Mesothelial cell of epicardium (in vitro differentiated cells): ENCODE results near the gene ITFG2. TPM values are rescaled to one million over a fixed set of nuclear protein-coding genes. Genes with fewer than 3 reads are reported as not detected.

Experiments
- DNase-seq, 2 experiments: peaks; one replicate each; pipeline ENCODE4 v3.0.0; 2021; ENCODE audit warnings: low spot score in 2 of 2; ENCODE audit not compliant: unreplicated experiment in 2 of 2
- H3K27ac Mint-ChIP-seq: 2 replicates; pipeline ENCODE4 v1.8.0; 2021; ENCODE audit warnings: mixed read lengths
- H3K27me3 Mint-ChIP-seq: 2 replicates; pipeline ENCODE4 v1.8.0; 2021; ENCODE audit warnings: low read depth, mixed read lengths
- H3K36me3 Mint-ChIP-seq: 2 replicates; pipeline ENCODE4 v1.8.0; 2021; ENCODE audit warnings: mixed read lengths
- H3K4me1 Mint-ChIP-seq: 2 replicates; pipeline ENCODE4 v1.8.0; 2021; ENCODE audit warnings: mixed read lengths
- H3K4me3 Mint-ChIP-seq: 2 replicates; pipeline ENCODE4 v1.8.0; 2021; ENCODE audit warnings: mild to moderate bottlenecking, moderate library complexity, mixed read lengths
- H3K9me3 Mint-ChIP-seq: 2 replicates; pipeline ENCODE4 v1.8.0; 2021; ENCODE audit warnings: mixed read lengths
- CTCF ChIP-seq: fragments of 200-600 bp; sonication (generic); IDR thresholded peaks from one replicate; pipeline ENCODE4 v1.5.0; 2021; ENCODE audit warnings: antibody characterized with exemption; ENCODE audit not compliant: unreplicated experiment
- total RNA-seq: library from RNA; stranded (reverse); gene quantifications from 3 replicates; pipeline ENCODE4 v1.2.1, GENCODE V29; 2021

The ITFG2 gene
- total RNA-seq, 1 donor from 2014 or later = 57.4 TPM

- TF ChIP-seq CTCF = no peak
- Mint-ChIP-seq H3K27ac (no peak overlapping the region), H3K27me3 (no peaks in the 10 kb centered on the region), H3K4me1 (peaks cover 5% of the 10 kb centered on the region), H3K36me3 (peaks cover 7% of the 10 kb centered on the region), H3K9me3 (no peaks in the 10 kb centered on the region), H3K4me3 (no peak overlapping the region)
- no peak for DNase-seq
These were observed 43.6 kb downstream of the ITFG2 start for GRCh38 chr12:2856051-2856450.

GRCh38 chr12:2857021-2857431 is 44.6 kb downstream of the ITFG2 start, which contains the start of gene TEX52:
Gene TEX52 (minus strand): TSS chr12:2857039. CDS start chr12:2857026, 13 bp downstream.
- H3K4me1 Mint-ChIP-seq = peaks cover 5% of the 10 kb centered on the region
- no peak within 1 kb of the TSS for H3K4me3 Mint-ChIP-seq
- H3K27me3 Mint-ChIP-seq = no peaks in the 10 kb centered on the region
- H3K9me3 Mint-ChIP-seq = no peaks in the 10 kb centered on the region
- no peak for TF ChIP-seq CTCF
- no peak for DNase-seq
- peaks cover 10% of the 10 kb centered on the region for H3K36me3 Mint-ChIP-seq
- no peak within 1 kb of the TSS for H3K27ac Mint-ChIP-seq

- Mint-ChIP-seq H3K4me3 (no peak overlapping the region), H3K27ac (no peak overlapping the region), H3K9me3 (no peaks in the 10 kb centered on the region), H3K27me3 (no peaks in the 10 kb centered on the region), H3K36me3 (peaks cover 12% of the 10 kb centered on the region), H3K4me1 (peaks cover 5% of the 10 kb centered on the region)
- no peak for DNase-seq
- no peak for TF ChIP-seq CTCF
These were observed 45.1 kb downstream of the ITFG2 start for GRCh38 chr12:2857576-2857975.

- TF ChIP-seq CTCF = no peak
- no peaks in the 10 kb centered on the region for H3K9me3 Mint-ChIP-seq
- H3K36me3 Mint-ChIP-seq = peaks cover 12% of the 10 kb centered on the region
- no peaks in the 10 kb centered on the region for H3K27me3 Mint-ChIP-seq
- no peak overlapping the region for H3K27ac Mint-ChIP-seq
- peaks cover 5% of the 10 kb centered on the region for H3K4me1 Mint-ChIP-seq
- no peak overlapping the region for H3K4me3 Mint-ChIP-seq
- DNase-seq = no peak
These were observed 45.9 kb downstream of the ITFG2 start for GRCh38 chr12:2858334-2858733.

GRCh38 chr12:2858944-2859421 is 46.5 kb downstream of the ITFG2 start:
- no peaks in the 10 kb centered on the region for H3K9me3 Mint-ChIP-seq
- H3K4me3 Mint-ChIP-seq = no peak overlapping the region

More at GRCh38 chr12:2858944-2859421, 46.5 kb downstream of the ITFG2 start:
- Mint-ChIP-seq H3K4me1 (peaks cover 2% of the 10 kb centered on the region), H3K27me3 (no peaks in the 10 kb centered on the region), H3K27ac (no peak overlapping the region), H3K36me3 (peaks cover 14% of the 10 kb centered on the region)
- TF ChIP-seq CTCF = no peak
- DNase-seq = no peak
